Activated T-cell treated with anti-CD3 and anti-CD28 coated beads, Interleukin-2, amount 50 U/mL, for 72 hours (primary cell): ENCODE results near the gene RAD51C. TPM values are rescaled to one million over a fixed set of nuclear protein-coding genes. Genes with fewer than 3 reads are reported as not detected.
A peak's percentile ranks its signal among the peaks of the same experiment; 100 is the strongest.

ENCODE experiments used
- ATAC-seq, 2 donors: fragments of 150-1000 bp; cut with Tn5 transposase; replicated peaks in 1 of 2; 2 replicates each; pipeline ENCODE4 v1.10.0; 2021; ENCODE audit warnings: moderate library complexity in 2 of 2, mild to moderate bottlenecking in 1 of 2
- DNase-seq, 2 donors: peaks; one replicate each; pipeline ENCODE4 v3.0.0; 2021 to 2022; ENCODE audit warnings: mixed read lengths in 1 of 2
- H3K27ac Mint-ChIP-seq: one replicate; pipeline ENCODE4 v1.8.0; 2022; ENCODE audit warnings: mild to moderate bottlenecking, moderate library complexity, mixed read lengths
- H3K27me3 Mint-ChIP-seq: one replicate; pipeline ENCODE4 v1.8.0; 2022; ENCODE audit warnings: low read depth, mixed read lengths
- H3K36me3 Mint-ChIP-seq, 2 donors: one replicate each; pipeline ENCODE4 v1.8.0; 2022; ENCODE audit warnings: mixed read lengths in 2 of 2, mild to moderate bottlenecking in 1 of 2; ENCODE audit not compliant: insufficient read depth in 2 of 2
- H3K4me1 Mint-ChIP-seq: one replicate; pipeline ENCODE4 v1.8.0; 2022; ENCODE audit warnings: low read depth, mixed read lengths
- H3K4me3 Mint-ChIP-seq, 2 donors: one replicate each; pipeline ENCODE4 v1.8.0; 2022; ENCODE audit warnings: mild to moderate bottlenecking in 2 of 2, mixed read lengths in 2 of 2, moderate library complexity in 2 of 2
- H3K9me3 Mint-ChIP-seq, 2 donors: one replicate each; pipeline ENCODE4 v1.8.0; 2022; ENCODE audit warnings: mixed read lengths in 2 of 2
- total RNA-seq, 2 donors: library from RNA; stranded (reverse); gene quantifications; one replicate each; pipeline ENCODE4 v1.2.3, GENCODE V29; 2022

Gene RAD51C
- total RNA-seq, 2 donors from 2014 or later, result 81.2 to 105 TPM

DNA sequence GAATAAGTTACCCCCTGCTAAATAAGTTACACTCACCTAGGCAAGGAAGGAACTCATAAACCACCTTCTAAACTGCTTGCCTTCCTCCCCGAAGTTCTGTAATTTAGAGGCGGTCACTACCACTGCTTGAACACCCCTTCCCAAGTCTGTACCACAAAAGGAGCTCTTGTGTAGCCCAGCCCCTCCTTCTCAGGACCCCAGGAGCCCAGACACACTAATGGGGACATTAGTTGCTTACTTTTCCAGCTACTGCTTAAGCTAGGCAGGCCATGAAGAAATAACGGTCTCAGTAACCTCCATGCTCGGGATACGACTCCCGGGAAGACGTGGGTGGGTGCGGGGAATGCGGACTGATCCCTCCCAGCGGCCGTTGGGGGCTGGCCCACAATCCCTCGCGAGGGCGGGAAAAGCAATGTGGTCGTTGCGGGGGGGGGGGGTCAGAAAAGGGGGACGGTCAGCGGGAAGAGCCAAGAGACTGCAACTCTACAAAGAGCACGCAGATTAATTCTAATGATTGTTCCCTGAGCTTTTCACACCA lies 632 bp upstream of the RAD51C start, which contains the start of gene TEX14:
Gene TEX14, minus strand, starts transcription at position 345 of the 538 bp plus-strand sequence. CDS start 40,044 bp downstream, outside the sequence.
- no peak for ATAC-seq
- Mint-ChIP-seq H3K9me3 (no peaks in the 10 kb centered on the region), H3K27me3 (no peaks in the 10 kb centered on the region), H3K27ac (peak within 1 kb of the TSS; percentile 97), H3K4me1 (peaks cover 40% of the 10 kb centered on the region), H3K36me3 (peaks cover 10 to 13% of the 10 kb centered on the region in 2 donors), H3K4me3 (peak within 1 kb of the TSS; percentile 98)
- no peak for DNase-seq

GRCh38 chr17:58693208-58693607 lies 806 bp downstream of the RAD51C start:
- peak overlapping the region; percentile 97 for H3K27ac Mint-ChIP-seq
- DNase-seq (no peak), ATAC-seq (no peak)
- H3K36me3 Mint-ChIP-seq, result peaks cover 10 to 13% of the 10 kb centered on the region in 2 donors
- peaks cover 40% of the 10 kb centered on the region for H3K4me1 Mint-ChIP-seq
- peak overlapping the region; percentile 98 for H3K4me3 Mint-ChIP-seq
- H3K9me3 Mint-ChIP-seq, result no peaks in the 10 kb centered on the region
- H3K27me3 Mint-ChIP-seq, result no peaks in the 10 kb centered on the region

DNA sequence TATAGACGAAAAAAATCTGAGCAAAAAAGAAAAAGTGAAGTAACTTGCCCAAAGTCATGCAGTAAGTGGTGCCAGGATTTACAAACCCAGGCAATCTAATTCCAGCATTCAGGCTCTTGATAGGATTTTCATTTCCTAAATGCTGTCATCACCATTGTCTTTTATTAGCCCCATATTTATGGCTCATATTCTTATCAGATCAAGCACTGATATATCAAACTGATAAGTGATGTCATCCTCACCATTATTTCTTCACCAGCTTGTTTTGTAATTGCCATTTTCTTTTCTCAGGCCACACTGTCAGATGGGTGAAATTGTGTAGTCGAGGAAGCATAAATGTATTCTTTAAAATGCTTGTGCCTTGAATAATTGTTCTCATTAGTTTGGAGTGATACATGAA lies 1.3 kb downstream of the RAD51C start:
- H3K27me3 Mint-ChIP-seq, result no peaks in the 10 kb centered on the region
- peak overlapping the region; percentile 97 for H3K27ac Mint-ChIP-seq
- H3K9me3 Mint-ChIP-seq, result no peaks in the 10 kb centered on the region
- ATAC-seq, result no peak
- H3K4me1 Mint-ChIP-seq, result peaks cover 40% of the 10 kb centered on the region
- DNase-seq, result no peak
- peak overlapping the region; percentile 98 for H3K4me3 Mint-ChIP-seq
- peaks cover 10 to 13% of the 10 kb centered on the region in 2 donors for H3K36me3 Mint-ChIP-seq

- H3K4me3 Mint-ChIP-seq, result peak overlapping the region; percentile 98
- H3K27me3 Mint-ChIP-seq, result no peaks in the 10 kb centered on the region
- ATAC-seq (no peak), DNase-seq (no peak)
- peak overlapping the region; percentile 97 for H3K27ac Mint-ChIP-seq
- no peaks in the 10 kb centered on the region for H3K9me3 Mint-ChIP-seq
- peaks cover 40% of the 10 kb centered on the region for H3K4me1 Mint-ChIP-seq
- H3K36me3 Mint-ChIP-seq, result peaks cover 10 to 13% of the 10 kb centered on the region in 2 donors
Measured at GRCh38 chr17:58694302-58694701, 1.9 kb downstream of the RAD51C start.

- Mint-ChIP-seq H3K4me3 (peak overlapping the region; percentile 61 to 73), H3K36me3 (peaks cover 10 to 18% of the 10 kb centered on the region in 2 donors), H3K4me1 (peaks cover 40% of the 10 kb centered on the region), H3K27ac (no peak overlapping the region), H3K9me3 (no peaks in the 10 kb centered on the region), H3K27me3 (no peaks in the 10 kb centered on the region)
- ATAC-seq (no peak), DNase-seq (no peak)
Measured at GRCh38 chr17:58694826-58695225, 2.4 kb downstream of the RAD51C start.

DNA sequence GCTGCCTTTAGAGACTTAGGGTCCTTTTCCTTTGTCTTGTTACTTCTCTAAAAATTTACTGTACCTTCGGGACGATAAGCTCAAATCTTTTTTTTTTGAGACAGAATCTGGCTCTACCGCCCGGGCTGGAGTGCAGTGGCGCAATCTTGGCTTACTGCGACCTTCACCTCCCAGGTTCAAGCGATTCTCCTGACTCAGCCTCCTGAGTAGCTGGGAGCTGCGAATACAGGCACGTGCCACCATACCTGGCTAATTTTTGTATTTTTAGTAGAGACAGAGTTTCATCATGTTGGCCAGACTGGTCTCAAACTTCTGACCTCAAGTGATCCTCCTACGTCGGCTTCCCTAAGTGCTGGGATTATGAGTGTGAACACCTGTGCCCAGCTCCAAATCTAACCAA lies 7.4 kb downstream of the RAD51C start:
- H3K27ac Mint-ChIP-seq, result no peak overlapping the region
- no peak overlapping the region for H3K4me3 Mint-ChIP-seq
- H3K27me3 Mint-ChIP-seq, result no peaks in the 10 kb centered on the region
- peaks cover 6 to 28% of the 10 kb centered on the region in 2 donors for H3K36me3 Mint-ChIP-seq
- ATAC-seq, result no peak
- DNase-seq, result no peak
- peaks cover 38% of the 10 kb centered on the region for H3K4me1 Mint-ChIP-seq
- no peaks in the 10 kb centered on the region for H3K9me3 Mint-ChIP-seq

DNA sequence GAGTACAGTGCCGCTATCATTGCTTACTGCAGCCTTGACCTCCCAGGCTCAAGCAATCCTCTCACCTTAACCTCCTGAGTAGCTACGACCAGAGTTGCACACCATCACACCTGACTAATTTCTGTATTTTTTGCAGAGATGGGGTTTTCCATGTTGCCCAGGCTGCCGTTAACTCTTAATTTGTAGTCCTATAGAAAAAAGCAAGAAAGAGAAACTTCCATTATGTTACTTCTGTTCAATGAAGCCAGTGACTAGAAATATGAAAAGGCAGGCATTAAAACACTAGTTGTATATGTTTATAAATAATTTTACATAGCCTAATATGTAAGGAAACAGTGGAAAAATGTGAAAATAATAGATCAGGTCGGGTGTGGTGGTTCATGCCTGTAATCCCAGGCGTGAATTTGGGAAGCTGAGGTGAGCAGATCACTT lies 9.7 kb downstream of the RAD51C start:
- no peaks in the 10 kb centered on the region for H3K27me3 Mint-ChIP-seq
- peaks cover 34% of the 10 kb centered on the region for H3K4me1 Mint-ChIP-seq
- peak overlapping the region; percentile 67 to 70 for H3K4me3 Mint-ChIP-seq
- peak overlapping the region; percentile 98 for H3K27ac Mint-ChIP-seq
- DNase-seq, result peak; percentile 42 to 46
- peak; percentile 83 to 85 for ATAC-seq
- no peaks in the 10 kb centered on the region for H3K9me3 Mint-ChIP-seq
- H3K36me3 Mint-ChIP-seq, result peaks cover 8 to 30% of the 10 kb centered on the region in 2 donors

DNA sequence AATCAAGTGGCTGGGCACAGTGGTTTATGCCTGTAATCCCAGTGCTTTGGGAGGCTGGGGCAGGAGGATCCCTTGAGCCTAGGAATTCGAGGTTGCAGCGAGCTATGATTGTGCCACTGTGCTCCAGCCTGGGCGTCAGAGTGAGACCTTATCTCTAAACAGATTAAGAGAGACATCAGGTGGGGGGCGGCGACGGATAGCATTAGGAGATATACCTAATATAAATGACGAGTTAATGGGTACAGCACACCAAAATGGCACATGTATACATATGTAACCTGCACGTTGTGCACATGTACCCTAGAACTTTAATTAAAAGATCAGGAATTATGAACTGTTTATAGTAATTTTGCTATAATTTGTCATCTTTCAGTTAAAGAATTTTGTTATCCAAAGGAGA lies 10.3 kb downstream of the RAD51C start:
- H3K27ac Mint-ChIP-seq, result peak overlapping the region; percentile 98
- ATAC-seq (peak in 1 of 2 donors; percentile 2), DNase-seq (no peak)
- H3K27me3 Mint-ChIP-seq, result no peaks in the 10 kb centered on the region
- no peaks in the 10 kb centered on the region for H3K9me3 Mint-ChIP-seq
- H3K4me1 Mint-ChIP-seq, result peaks cover 37% of the 10 kb centered on the region
- peak overlapping the region; percentile 67 to 70 for H3K4me3 Mint-ChIP-seq
- peaks cover 8 to 30% of the 10 kb centered on the region in 2 donors for H3K36me3 Mint-ChIP-seq

GRCh38 chr17:58703137-58703915 lies 10.9 kb downstream of the RAD51C start:
- DNase-seq, result no peak
- Mint-ChIP-seq H3K36me3 (peaks cover 8 to 30% of the 10 kb centered on the region in 2 donors), H3K4me1 (peaks cover 41% of the 10 kb centered on the region), H3K27me3 (no peaks in the 10 kb centered on the region), H3K9me3 (no peaks in the 10 kb centered on the region), H3K27ac (no peak overlapping the region), H3K4me3 (peak overlapping the region; percentile 67 to 70)
- ATAC-seq, result peak; percentile 67

DNA sequence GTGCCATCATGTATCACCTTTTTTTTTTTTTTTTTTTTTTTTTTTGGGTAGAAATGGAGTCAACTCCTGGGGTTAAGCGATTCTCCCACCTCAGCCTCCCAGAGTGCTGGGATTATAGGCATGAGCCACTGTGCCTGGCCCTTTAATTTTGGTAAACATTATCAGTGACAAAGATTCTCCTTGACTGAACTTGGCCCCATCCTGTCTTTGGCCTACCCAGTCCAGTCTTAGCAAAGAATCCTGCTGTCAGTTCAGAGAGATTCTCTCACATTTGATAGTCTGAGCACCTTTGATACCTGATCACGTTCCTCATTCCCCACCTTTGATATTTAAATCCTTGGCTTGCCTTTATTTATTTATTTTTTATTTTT lies 11.5 kb downstream of the RAD51C start:
- H3K4me1 Mint-ChIP-seq, result peaks cover 41% of the 10 kb centered on the region
- no peak for ATAC-seq
- H3K36me3 Mint-ChIP-seq, result peaks cover 8 to 30% of the 10 kb centered on the region in 2 donors

DNA sequence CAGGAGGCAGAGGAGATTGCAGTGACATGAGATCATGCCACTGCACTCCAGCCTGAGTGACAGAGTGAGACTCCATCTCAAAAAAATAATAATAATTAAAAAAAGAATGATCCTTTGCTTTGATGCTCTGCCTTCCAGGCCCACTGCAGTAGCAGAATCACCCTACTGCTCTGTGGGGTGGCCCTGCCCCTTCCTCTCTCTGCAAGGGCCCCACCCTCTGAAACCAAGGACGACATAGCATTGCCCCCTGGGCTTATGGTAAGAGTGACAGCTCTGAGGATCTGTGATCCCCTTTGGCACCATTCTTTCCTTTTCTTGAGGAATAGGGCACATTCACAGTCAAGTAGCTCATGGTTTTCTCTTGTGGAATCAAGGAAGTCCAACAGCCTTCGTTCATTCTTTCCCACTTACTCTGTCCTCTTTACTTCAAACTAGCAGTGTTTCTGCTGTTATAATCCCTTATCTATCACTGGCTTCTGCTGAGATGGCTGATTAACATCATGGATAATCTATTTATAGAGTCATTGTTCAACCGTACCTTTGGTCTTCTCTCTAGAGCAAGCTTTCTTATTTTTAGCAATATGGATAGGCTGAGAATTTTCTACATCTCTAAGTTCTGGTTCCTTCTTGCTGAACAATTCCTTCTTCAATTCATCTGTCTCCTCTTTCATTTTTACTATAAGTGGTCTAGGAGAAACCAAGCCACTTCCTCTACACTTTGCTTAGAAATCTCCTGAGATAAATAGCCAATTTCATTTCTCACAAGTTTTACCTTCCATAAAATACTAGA lies 14.1 kb downstream of the RAD51C start:
- Mint-ChIP-seq H3K36me3 (peaks cover 9 to 32% of the 10 kb centered on the region in 2 donors), H3K9me3 (no peaks in the 10 kb centered on the region), H3K4me3 (peak overlapping the region; percentile 47 to 84), H3K27me3 (no peaks in the 10 kb centered on the region), H3K27ac (peak overlapping the region; percentile 86), H3K4me1 (peaks cover 40% of the 10 kb centered on the region)
- no peak for DNase-seq
- peak in 1 of 2 donors; percentile 29 for ATAC-seq

More for the DNA sequence above, 11.5 kb downstream of the RAD51C start:
- DNase-seq, result no peak
- Mint-ChIP-seq H3K9me3 (no peaks in the 10 kb centered on the region), H3K27me3 (no peaks in the 10 kb centered on the region), H3K4me3 (no peak overlapping the region), H3K27ac (no peak overlapping the region)

- no peak for ATAC-seq
- no peaks in the 10 kb centered on the region for H3K27me3 Mint-ChIP-seq
- H3K9me3 Mint-ChIP-seq, result no peaks in the 10 kb centered on the region
- H3K27ac Mint-ChIP-seq, result peak overlapping the region; percentile 14
- no peak overlapping the region for H3K4me3 Mint-ChIP-seq
- DNase-seq, result peak; percentile 28 to 34
- peaks cover 8 to 22% of the 10 kb centered on the region in 2 donors for H3K36me3 Mint-ChIP-seq
- peaks cover 16% of the 10 kb centered on the region for H3K4me1 Mint-ChIP-seq
Measured at GRCh38 chr17:58710948-58711552, 18.6 kb downstream of the RAD51C start.
